GM18873 (cell line): ENCODE data around the gene OTOR.
A peak's percentile ranks its signal among the peaks of the same experiment; 100 is the strongest.

Experiments used
- ATAC-seq: cut with Tn5 transposase; IDR thresholded peaks from one replicate; pipeline ENCODE4 v1.9.1; 2021; ENCODE audit warnings: mild to moderate bottlenecking, moderate library complexity, moderate number of reproducible peaks; ENCODE audit not compliant: unreplicated experiment, low FRiP score

OTOR gene

DNA sequence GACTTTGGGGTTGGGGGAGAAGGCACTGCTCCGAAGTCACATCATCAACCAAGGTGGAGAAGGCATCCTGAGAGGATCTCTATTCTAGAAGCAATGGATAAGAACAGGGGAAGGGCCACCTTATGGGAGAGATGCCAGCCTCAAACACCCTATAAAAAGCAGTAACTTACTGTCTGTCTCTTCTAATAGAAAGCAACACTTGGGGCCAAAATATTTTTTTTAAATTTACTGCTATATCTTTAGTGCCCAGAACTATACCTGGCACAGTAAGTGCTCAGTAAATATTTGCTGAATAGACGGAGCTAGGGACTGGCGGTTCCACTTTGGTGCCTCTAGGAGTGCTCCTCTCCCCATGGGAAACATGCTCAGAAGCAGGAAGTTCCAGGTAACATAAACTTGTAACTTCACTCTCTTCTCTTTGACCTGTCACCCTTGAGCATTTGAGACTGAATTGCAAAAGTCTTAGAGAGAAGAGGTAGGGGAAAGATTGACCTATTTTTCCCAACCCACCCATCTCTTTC lies 807 bp upstream of the OTOR start:
- no peak for ATAC-seq

DNA sequence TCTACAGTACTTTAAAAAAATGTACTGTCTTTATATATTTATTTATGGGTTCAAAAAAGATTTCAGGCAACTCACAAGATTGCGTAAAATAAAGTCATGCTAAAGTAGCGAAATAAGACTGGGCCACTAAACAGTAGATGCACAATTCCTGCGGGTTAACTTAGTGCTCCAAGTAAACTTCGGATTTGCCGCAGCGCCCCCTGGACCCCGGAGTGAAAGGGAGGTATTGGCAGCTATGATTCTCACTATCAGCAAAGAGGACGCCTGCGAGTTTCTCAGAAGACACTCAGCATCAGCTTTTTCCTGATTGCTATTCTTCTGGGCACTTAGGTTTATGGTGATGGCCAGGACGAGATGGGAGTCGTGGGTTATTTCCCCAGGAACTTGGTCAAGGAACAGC lies 1.4 kb downstream of the OTOR start:
- no peak for ATAC-seq

DNA sequence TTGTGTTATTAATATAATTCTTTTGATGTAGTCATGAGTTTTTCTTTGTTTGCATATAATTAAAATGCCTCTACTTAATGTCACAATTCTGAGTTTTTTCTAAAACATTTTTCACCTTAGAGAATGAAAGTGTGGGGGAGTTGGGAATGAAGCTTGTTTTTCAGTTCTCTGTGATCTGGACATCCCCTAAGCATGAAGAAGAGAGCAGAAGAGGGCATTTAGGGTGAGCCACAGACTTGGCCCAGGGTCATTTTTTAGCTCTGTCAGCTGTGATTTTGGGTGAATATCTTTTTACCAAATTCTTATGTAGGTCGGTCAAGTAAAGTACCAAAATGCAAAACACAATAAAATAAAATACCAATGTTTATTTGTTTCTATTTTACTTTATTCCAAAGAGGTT lies 3.9 kb downstream of the OTOR start:
- no peak for ATAC-seq

DNA sequence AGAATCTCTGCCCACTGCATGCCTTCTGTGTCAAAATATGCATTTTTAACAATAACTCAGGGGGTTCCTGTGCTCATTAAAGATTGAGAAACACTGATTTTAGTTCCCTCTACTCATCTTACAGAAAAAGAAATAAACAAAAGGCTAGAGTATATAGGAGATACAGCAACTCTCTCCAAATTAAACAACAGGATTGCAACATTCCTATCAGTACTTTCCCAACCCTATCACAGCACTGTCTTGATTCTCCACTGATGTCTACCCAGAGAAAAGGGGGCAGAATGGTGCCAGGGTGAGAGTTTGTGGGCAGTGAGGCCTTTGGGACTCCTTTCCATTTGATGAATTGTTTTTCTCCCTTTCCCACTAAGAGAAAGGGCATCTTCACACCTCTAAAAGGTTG lies 4.7 kb downstream of the OTOR start:
- no peak for ATAC-seq

DNA sequence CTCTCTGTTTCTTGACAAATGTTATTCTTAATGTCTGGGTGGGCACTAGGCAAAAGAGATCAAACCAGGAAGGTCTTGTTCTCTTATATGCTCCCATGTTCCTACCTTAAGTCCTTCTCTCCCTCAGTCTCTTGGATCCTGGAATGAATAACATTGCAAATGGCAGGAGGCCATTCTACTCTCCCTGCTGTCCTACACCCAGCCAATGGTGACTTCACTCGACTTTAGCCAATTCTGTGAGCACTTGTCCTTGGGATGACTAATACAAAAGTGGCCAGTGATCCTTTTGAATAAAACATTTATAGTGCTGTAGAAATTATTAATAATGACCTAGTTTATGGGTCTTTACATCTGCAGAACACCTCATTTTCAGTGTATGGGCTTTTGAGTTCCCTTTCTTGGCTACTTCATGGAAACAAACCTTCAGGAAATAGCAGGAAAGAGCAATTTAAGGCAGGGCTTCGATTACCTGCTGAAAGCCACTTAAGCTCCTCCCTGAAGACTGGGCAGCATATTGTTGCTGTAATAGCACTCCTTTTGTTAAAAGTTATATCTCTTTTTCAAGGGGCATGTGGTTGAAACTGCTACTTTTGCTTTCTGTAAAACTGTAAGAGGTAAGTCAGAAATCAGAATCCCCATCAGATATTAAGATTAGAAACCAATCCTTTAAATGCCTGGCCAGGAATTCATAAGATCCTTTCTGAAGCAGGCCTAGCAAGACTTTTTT lies 10.5 kb downstream of the OTOR start:
- ATAC-seq, result no peak

DNA sequence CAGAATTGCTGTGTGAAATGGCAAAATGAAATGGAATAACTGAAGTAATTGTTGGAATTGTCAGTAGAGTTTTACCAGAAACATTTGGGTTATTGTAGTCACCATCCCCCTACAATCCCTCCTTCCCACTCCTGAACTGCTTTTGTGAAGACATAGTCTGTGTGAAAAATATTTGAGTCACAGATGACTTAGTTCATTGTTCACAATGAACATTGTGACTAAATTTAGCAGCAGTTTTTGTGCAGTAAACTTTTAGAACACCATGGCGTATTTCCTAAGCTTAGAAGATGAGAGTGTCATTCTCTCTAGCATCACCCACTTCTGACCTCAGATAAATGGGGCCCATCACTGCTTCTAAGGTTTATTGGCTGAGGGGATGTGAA lies 11.0 kb downstream of the OTOR start:
- no peak for ATAC-seq

DNA sequence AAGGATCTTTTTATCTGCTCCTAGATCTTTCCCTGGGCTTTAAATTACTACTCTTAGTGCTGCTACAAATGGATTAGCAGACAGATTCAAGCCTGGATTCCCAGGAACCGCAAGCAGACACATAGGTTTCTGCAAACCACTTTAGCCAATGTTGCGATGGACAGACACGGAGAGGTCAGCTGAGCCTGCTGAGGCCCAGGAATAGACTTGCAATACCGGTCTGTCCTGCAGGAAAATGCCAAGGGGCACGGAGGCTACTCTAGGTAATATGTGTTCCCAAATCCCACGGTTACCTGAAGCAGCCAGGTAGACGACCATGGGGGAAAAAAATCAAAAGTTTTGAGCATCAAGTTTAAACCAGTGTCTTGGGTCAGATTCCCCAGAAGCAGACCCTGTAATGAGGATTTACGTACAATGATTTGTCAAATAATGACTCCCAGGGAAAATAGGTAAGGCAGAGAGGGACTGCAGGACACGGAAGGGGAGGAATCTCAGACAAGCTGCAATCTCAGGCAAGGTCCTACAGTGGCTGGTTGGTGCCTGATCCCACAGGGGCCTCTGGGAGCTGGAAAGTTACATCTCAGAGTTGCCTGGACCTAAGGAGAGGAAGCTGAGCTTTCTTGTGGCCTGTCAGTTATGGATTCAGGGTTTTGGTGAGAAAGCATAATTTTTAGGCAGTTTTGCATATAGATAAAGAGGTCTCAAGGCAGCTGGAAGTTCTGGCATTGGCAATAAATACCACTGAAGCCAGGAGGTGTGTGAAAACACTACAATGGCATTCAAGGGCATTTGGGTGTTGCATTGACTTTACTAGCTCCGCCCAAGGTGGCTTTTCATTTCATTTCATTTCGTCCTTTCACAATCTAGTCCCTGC lies 12.5 kb downstream of the OTOR start:
- ATAC-seq, result no peak

DNA sequence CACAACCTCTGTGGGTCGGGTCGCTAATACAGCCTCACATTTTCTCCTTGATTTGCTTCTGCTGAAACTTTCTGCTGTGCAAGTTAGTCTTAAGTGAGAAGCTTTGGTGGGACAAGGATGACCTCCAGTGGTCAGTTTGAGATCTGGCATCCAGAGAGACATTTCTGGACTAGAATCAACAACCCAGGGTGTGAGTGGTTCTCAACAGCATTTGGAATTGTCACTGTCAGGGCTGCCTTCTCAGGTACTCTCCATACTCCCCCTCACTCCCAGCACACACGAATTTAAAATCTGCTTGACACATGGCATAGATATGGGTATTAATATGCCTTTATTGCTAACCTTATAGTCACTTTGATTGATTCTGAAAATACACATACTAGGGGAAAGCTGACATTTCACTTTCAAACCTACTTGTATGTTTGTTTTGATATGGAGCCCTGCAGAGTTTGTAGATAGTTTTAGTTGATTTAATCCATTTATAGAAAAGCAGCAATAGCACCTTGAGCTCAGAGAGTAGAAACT lies 13.2 kb downstream of the OTOR start:
- peak; percentile 63 for ATAC-seq

DNA sequence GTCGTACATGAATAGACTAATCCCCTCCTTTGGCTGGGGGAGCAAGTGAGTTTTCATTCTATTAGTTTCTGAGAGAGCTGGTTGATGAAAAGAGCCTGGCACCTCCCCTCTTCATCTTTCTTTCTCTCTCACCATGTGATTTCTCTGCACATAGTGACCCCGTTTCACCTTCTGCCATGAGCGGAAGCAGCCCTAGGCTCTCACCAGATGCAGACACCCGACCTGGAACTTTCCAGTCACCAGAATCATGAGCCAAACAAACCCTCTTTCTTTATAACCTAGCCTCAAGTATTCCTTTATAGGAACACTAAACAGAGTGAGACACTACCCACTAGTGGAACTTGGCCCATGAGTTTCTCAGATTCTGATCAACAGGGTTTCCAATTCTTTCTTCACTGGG lies 16.4 kb downstream of the OTOR start:
- ATAC-seq, result no peak

DNA sequence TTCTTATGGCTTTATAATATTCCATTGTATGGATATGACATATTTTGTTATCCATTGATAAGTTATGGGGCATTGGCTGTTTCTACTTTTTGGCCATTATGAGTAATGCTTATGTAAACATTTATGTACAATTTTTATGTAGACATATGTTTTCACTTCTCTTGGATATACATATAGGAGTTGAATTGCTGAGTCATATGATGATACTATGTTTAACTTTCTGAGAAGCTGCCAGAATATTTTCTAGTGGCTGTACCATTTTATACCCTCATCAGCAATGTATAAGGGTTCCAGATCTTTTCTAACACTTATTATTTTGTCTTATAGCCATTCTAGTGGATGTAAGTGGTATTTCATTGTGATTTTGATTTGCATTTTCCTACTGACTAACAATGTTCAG lies 23.1 kb downstream of the OTOR start:
- ATAC-seq, result no peak

DNA sequence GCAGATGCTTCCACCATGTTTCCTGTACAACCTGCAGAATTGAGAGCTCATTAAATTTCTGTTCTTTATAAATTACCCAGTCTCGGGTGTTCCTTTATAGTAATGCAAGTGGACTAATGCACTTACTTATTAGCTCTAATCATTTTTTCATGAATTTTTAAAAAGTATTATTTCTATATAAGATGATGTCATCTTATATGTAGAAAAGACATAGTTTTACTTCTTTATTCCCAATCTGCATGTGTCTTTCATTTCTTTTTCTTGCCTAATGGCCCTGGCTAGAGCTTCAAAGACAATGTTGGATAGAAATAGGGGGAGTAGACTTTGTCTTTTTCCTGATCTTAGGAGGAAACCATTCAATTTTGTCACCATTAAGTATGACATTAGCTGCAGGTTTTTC lies 27.8 kb downstream of the OTOR start:
- ATAC-seq, result no peak

DNA sequence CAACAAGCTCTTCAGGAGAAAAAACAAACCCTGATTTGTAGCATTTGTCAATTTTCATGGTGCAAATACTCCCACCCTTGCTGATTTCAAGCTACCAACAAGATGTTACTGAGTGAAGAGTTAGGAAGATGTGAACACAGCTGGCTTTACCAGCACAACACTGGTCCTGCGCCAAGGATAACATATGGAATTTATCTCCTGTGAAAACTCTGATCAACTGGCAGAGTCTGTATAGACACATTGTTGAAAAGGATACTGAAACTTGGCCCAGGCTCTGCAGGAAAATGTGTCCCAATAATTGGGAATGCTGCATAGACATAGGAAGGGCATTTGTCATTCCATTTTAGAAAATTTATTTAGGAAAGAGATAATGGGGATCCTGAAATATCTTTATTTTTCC lies 29.0 kb downstream of the OTOR start:
- ATAC-seq, result no peak

DNA sequence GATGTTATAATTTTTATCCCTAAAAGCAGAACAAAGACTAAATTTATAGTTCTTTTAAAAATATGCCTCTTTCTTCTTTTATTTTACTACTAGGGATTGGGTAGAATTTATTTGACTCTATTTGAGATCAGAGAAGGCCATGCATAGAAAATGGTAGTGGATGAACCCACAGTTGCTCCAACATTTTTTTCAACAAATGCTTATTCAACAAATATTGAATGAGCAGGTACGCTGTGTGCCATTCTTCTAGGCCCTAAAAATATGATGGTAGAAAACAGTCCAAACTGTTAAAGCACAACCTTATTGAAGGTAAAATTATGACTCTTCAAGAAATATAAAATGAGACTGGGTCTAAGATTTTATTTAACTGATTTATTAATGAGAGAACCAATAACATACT lies 30.0 kb downstream of the OTOR start:
- no peak for ATAC-seq

DNA sequence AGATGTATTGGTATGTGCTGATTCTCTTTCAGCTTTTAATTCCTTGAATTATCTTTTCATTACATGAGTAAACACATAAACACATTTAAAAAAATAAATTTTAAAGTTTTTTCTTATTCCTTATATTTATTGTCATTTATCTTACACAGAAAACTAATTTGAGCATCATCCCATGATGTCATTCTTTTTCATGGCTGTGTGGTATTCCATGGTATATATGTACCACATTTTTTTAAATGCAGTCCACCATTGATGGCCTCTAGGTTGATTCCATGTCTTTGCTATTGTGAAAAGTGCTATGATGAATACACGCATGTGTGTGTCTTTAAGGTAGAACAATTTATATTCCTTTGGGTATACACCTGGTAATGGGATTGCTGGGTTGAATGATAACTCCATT lies 33.3 kb downstream of the OTOR start:
- ATAC-seq, result no peak

DNA sequence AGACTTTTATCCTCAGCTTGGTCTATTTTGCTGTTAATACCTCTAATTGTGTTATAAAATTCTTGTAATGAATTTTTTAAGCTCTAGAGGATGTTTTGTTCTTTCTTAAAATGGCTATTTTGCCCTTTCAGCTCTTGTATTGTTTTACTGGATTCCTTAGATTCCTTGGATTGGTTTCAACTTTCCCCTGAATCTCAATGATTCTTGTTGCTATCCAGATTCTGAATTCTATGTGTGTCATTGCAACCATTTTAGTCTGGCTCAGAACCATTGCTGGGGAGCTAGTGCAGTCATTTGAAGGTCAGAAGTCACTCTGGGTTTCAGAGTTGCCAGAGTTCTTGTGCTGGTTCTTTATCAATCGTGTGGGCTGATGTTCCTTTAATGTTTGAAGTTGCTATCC lies 37.1 kb downstream of the OTOR start:
- ATAC-seq, result no peak
